Measurements from ENCODE around the gene RALGAPA2. TPM values are rescaled to one million over a fixed set of nuclear protein-coding genes. Genes with fewer than 3 reads are reported as not detected.
A peak's percentile ranks its signal among the peaks of the same experiment; 100 is the strongest.

The RALGAPA2 gene
- total and polyA plus RNA-seq, 5 donors from 2014 or later = 4.7 to 28.8 (median 6.2) TPM

GRCh38 chr20:20638878-20639277 lies 73.6 kb downstream of the RALGAPA2 start:
- H3K36me3 ChIP-seq (ENCODE audit: control insufficient read depth, insufficient read depth, low read length) = peaks cover 44% of the 10 kb centered on the region
- H3K9me3 ChIP-seq (ENCODE audit: control insufficient read depth in 2 of 2, low read length in 2 of 2) = no peaks in the 10 kb centered on the region
- no peak overlapping the region for H3K4me3 Mint-ChIP-seq
- H3K27ac Mint-ChIP-seq = peak overlapping the region in 1 of 3 donors; percentile 70
- no peaks in the 10 kb centered on the region for H3K9me3 Mint-ChIP-seq
- H3K27me3 ChIP-seq (ENCODE audit: control insufficient read depth, insufficient read depth, low read length) = no peaks in the 10 kb centered on the region
- peaks cover 0 to 4% (median 0%) of the 10 kb centered on the region in 4 donors for H3K4me1 Mint-ChIP-seq
- H3K27me3 Mint-ChIP-seq = no peaks in the 10 kb centered on the region
- H3K4me3 ChIP-seq (ENCODE audit: low read depth, low read length) = no peak overlapping the region
- H3K36me3 Mint-ChIP-seq = peaks cover 51% of the 10 kb centered on the region
- H3K27ac ChIP-seq (ENCODE audit: insufficient read depth, low read length, poor library complexity, severe bottlenecking) = no peak overlapping the region
- H3K4me1 ChIP-seq (ENCODE audit: control insufficient read depth, insufficient read depth, low read length, poor library complexity, severe bottlenecking) = no peaks in the 10 kb centered on the region
- no peak for DNase-seq
- ATAC-seq (ENCODE audit: low read depth in 2 of 2) = no peak

- Histone ChIP-seq H3K9me3 (ENCODE audit: control insufficient read depth in 2 of 2, low read length in 2 of 2) (no peaks in the 10 kb centered on the region), H3K4me3 (ENCODE audit: low read depth, low read length) (no peak overlapping the region), H3K27ac (ENCODE audit: insufficient read depth, low read length, poor library complexity, severe bottlenecking) (no peak overlapping the region), H3K36me3 (ENCODE audit: control insufficient read depth, insufficient read depth, low read length) (peaks cover 44% of the 10 kb centered on the region), H3K27me3 (ENCODE audit: control insufficient read depth, insufficient read depth, low read length) (no peaks in the 10 kb centered on the region), H3K4me1 (ENCODE audit: control insufficient read depth, insufficient read depth, low read length, poor library complexity, severe bottlenecking) (no peaks in the 10 kb centered on the region)
- ATAC-seq (ENCODE audit: low read depth in 2 of 2) (no peak), DNase-seq (no peak)
- Mint-ChIP-seq H3K9me3 (no peaks in the 10 kb centered on the region), H3K4me3 (no peak overlapping the region), H3K4me1 (peaks cover 0 to 4% (median 0%) of the 10 kb centered on the region in 4 donors), H3K27ac (peak overlapping the region in 1 of 3 donors; percentile 70), H3K27me3 (no peaks in the 10 kb centered on the region), H3K36me3 (peaks cover 56% of the 10 kb centered on the region)
These were observed 74.3 kb downstream of the RALGAPA2 start for GRCh38 chr20:20637998-20638725.

GRCh38 chr20:20635006-20635405 lies 77.4 kb downstream of the RALGAPA2 start:
- no peaks in the 10 kb centered on the region for H3K4me1 ChIP-seq (ENCODE audit: control insufficient read depth, insufficient read depth, low read length, poor library complexity, severe bottlenecking)
- Mint-ChIP-seq H3K9me3 (no peaks in the 10 kb centered on the region), H3K36me3 (peaks cover 62% of the 10 kb centered on the region), H3K4me1 (no peaks in the 10 kb centered on the region), H3K27me3 (no peaks in the 10 kb centered on the region), H3K27ac (no peak overlapping the region), H3K4me3 (no peak overlapping the region)
- DNase-seq (no peak), ATAC-seq (ENCODE audit: low read depth in 2 of 2) (no peak)
- peaks cover 46% of the 10 kb centered on the region for H3K36me3 ChIP-seq (ENCODE audit: control insufficient read depth, insufficient read depth, low read length)
- H3K9me3 ChIP-seq (ENCODE audit: control insufficient read depth in 2 of 2, low read length in 2 of 2) = no peaks in the 10 kb centered on the region
- H3K27ac ChIP-seq (ENCODE audit: insufficient read depth, low read length, poor library complexity, severe bottlenecking) = no peak overlapping the region
- H3K27me3 ChIP-seq (ENCODE audit: control insufficient read depth, insufficient read depth, low read length) = no peaks in the 10 kb centered on the region
- H3K4me3 ChIP-seq (ENCODE audit: low read depth, low read length) = no peak overlapping the region

GRCh38 chr20:20632644-20633043 lies 79.8 kb downstream of the RALGAPA2 start:
- no peak overlapping the region for H3K27ac Mint-ChIP-seq
- Histone ChIP-seq H3K4me1 (ENCODE audit: control insufficient read depth, insufficient read depth, low read length, poor library complexity, severe bottlenecking) (no peaks in the 10 kb centered on the region), H3K36me3 (ENCODE audit: control insufficient read depth, insufficient read depth, low read length) (peaks cover 45% of the 10 kb centered on the region), H3K9me3 (ENCODE audit: control insufficient read depth in 2 of 2, low read length in 2 of 2) (no peaks in the 10 kb centered on the region), H3K4me3 (ENCODE audit: low read depth, low read length) (no peak overlapping the region), H3K27ac (ENCODE audit: insufficient read depth, low read length, poor library complexity, severe bottlenecking) (no peak overlapping the region), H3K27me3 (ENCODE audit: control insufficient read depth, insufficient read depth, low read length) (no peaks in the 10 kb centered on the region)
- ATAC-seq (ENCODE audit: low read depth in 2 of 2) (no peak), DNase-seq (no peak)
- no peaks in the 10 kb centered on the region for H3K9me3 Mint-ChIP-seq
- H3K36me3 Mint-ChIP-seq = peaks cover 65% of the 10 kb centered on the region
- no peaks in the 10 kb centered on the region for H3K4me1 Mint-ChIP-seq
- H3K4me3 Mint-ChIP-seq = no peak overlapping the region
- H3K27me3 Mint-ChIP-seq = no peaks in the 10 kb centered on the region

GRCh38 chr20:20630551-20630950 lies 81.9 kb downstream of the RALGAPA2 start:
- Histone ChIP-seq H3K4me1 (ENCODE audit: control insufficient read depth, insufficient read depth, low read length, poor library complexity, severe bottlenecking) (no peaks in the 10 kb centered on the region), H3K36me3 (ENCODE audit: control insufficient read depth, insufficient read depth, low read length) (peaks cover 42% of the 10 kb centered on the region), H3K27ac (ENCODE audit: insufficient read depth, low read length, poor library complexity, severe bottlenecking) (no peak overlapping the region), H3K27me3 (ENCODE audit: control insufficient read depth, insufficient read depth, low read length) (no peaks in the 10 kb centered on the region), H3K9me3 (ENCODE audit: control insufficient read depth in 2 of 2, low read length in 2 of 2) (no peaks in the 10 kb centered on the region), H3K4me3 (ENCODE audit: low read depth, low read length) (no peak overlapping the region)
- no peak overlapping the region for H3K27ac Mint-ChIP-seq
- no peak for ATAC-seq (ENCODE audit: low read depth in 2 of 2)
- no peak overlapping the region for H3K4me3 Mint-ChIP-seq
- no peaks in the 10 kb centered on the region for H3K4me1 Mint-ChIP-seq
- peaks cover 66% of the 10 kb centered on the region for H3K36me3 Mint-ChIP-seq
- no peaks in the 10 kb centered on the region for H3K9me3 Mint-ChIP-seq
- H3K27me3 Mint-ChIP-seq = no peaks in the 10 kb centered on the region
- DNase-seq = no peak

GRCh38 chr20:20629556-20630188 lies 82.8 kb downstream of the RALGAPA2 start:
- Mint-ChIP-seq H3K4me3 (no peak overlapping the region), H3K27ac (peak overlapping the region in 1 of 3 donors; percentile 43), H3K4me1 (peaks cover 0 to 3% (median 0%) of the 10 kb centered on the region in 4 donors), H3K27me3 (no peaks in the 10 kb centered on the region), H3K9me3 (no peaks in the 10 kb centered on the region), H3K36me3 (peaks cover 66% of the 10 kb centered on the region)
- ATAC-seq (ENCODE audit: low read depth in 2 of 2) (no peak), DNase-seq (no peak)
- Histone ChIP-seq H3K4me1 (ENCODE audit: control insufficient read depth, insufficient read depth, low read length, poor library complexity, severe bottlenecking) (no peaks in the 10 kb centered on the region), H3K4me3 (ENCODE audit: low read depth, low read length) (no peak overlapping the region), H3K27me3 (ENCODE audit: control insufficient read depth, insufficient read depth, low read length) (no peaks in the 10 kb centered on the region), H3K36me3 (ENCODE audit: control insufficient read depth, insufficient read depth, low read length) (peaks cover 33% of the 10 kb centered on the region), H3K27ac (ENCODE audit: insufficient read depth, low read length, poor library complexity, severe bottlenecking) (no peak overlapping the region), H3K9me3 (ENCODE audit: control insufficient read depth in 2 of 2, low read length in 2 of 2) (no peaks in the 10 kb centered on the region)

- H3K36me3 Mint-ChIP-seq = peaks cover 54% of the 10 kb centered on the region
- H3K27me3 Mint-ChIP-seq = no peaks in the 10 kb centered on the region
- no peak overlapping the region for H3K4me3 Mint-ChIP-seq
- no peak for ATAC-seq (ENCODE audit: low read depth in 2 of 2)
- no peaks in the 10 kb centered on the region for H3K9me3 Mint-ChIP-seq
- H3K27me3 ChIP-seq (ENCODE audit: control insufficient read depth, insufficient read depth, low read length) = no peaks in the 10 kb centered on the region
- peaks cover 0 to 3% (median 0%) of the 10 kb centered on the region in 4 donors for H3K4me1 Mint-ChIP-seq
- H3K4me3 ChIP-seq (ENCODE audit: low read depth, low read length) = no peak overlapping the region
- H3K9me3 ChIP-seq (ENCODE audit: control insufficient read depth in 2 of 2, low read length in 2 of 2) = no peaks in the 10 kb centered on the region
- H3K27ac Mint-ChIP-seq = no peak overlapping the region
- no peak for DNase-seq
- H3K36me3 ChIP-seq (ENCODE audit: control insufficient read depth, insufficient read depth, low read length) = peaks cover 28% of the 10 kb centered on the region
- H3K4me1 ChIP-seq (ENCODE audit: control insufficient read depth, insufficient read depth, low read length, poor library complexity, severe bottlenecking) = no peaks in the 10 kb centered on the region
- H3K27ac ChIP-seq (ENCODE audit: insufficient read depth, low read length, poor library complexity, severe bottlenecking) = no peak overlapping the region
These were observed 84.1 kb downstream of the RALGAPA2 start for GRCh38 chr20:20628314-20628713.

GRCh38 chr20:20627471-20627870 lies 85.0 kb downstream of the RALGAPA2 start:
- no peaks in the 10 kb centered on the region for H3K4me1 ChIP-seq (ENCODE audit: control insufficient read depth, insufficient read depth, low read length, poor library complexity, severe bottlenecking)
- Mint-ChIP-seq H3K27ac (no peak overlapping the region), H3K4me3 (no peak overlapping the region), H3K36me3 (peaks cover 50% of the 10 kb centered on the region), H3K4me1 (peaks cover 0 to 3% (median 0%) of the 10 kb centered on the region in 4 donors), H3K9me3 (no peaks in the 10 kb centered on the region), H3K27me3 (no peaks in the 10 kb centered on the region)
- H3K27me3 ChIP-seq (ENCODE audit: control insufficient read depth, insufficient read depth, low read length) = no peaks in the 10 kb centered on the region
- H3K4me3 ChIP-seq (ENCODE audit: low read depth, low read length) = no peak overlapping the region
- DNase-seq = no peak
- no peak for ATAC-seq (ENCODE audit: low read depth in 2 of 2)
- H3K9me3 ChIP-seq (ENCODE audit: control insufficient read depth in 2 of 2, low read length in 2 of 2) = no peaks in the 10 kb centered on the region
- peaks cover 28% of the 10 kb centered on the region for H3K36me3 ChIP-seq (ENCODE audit: control insufficient read depth, insufficient read depth, low read length)
- H3K27ac ChIP-seq (ENCODE audit: insufficient read depth, low read length, poor library complexity, severe bottlenecking) = no peak overlapping the region

All from CD4-positive, CD25-positive, alpha-beta regulatory T cell (primary cell).